GM15510 (cell line): ENCODE data around the gene AP3D1.

Source experiments
- POLR2A ChIP-seq: IDR thresholded peaks from 3 replicates; pipeline ENCODE4 v1.6.1; 2011; ENCODE audit warnings: borderline replicate concordance; ENCODE audit not compliant: insufficient read length; ENCODE audit errors: extremely low read depth

AP3D1 gene

DNA sequence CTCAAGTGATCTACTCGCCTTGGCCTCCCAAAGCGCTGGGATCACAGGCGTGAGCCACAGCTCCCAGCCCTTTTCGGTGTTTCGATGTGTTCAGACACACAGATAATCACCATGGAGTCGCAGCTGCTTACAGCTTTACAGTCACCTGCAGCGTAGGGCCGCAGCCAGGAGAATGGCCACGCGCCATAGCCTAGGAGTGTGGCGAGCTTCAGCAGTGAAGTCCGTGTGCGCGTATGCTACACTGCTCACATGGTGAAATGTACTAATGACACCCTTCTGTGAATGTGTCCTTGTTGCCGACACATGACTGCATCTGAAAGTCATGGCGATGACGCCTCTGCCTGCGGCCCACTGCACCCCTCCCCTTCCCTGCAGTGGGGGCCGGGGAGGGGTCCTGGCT lies 23.6 kb downstream of the AP3D1 start:
- TF ChIP-seq POLR2A, result no peak

DNA sequence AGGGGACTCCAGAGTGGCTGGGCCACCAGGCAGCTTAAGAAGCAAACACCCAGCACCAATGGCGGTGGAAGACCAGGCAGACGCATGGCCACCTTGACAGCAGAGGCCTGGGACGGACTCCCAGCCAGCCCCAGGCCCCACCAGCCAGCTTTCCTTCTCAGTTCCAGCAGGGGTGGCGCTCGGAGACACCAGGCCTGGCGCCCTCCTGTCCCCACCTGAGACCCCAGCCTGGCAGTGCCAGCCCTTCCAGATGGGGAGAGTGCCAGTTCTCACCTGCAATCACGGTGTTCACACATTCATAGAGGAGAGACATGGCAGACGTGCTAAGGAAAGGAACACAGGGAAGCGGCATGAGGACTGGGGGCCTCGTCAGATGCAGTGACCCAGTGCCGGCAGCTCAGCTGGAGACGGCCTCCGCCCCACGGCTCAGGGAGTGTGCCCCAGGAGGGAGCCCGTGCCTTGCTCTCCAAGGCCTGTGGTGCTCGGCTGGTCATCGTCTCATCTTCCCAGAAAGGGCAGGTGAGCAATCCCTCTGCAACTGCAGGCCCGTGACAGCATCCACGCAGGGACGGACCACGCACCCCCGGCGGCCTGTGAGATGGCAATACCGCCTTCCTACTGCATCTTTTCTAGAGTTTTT lies 24.4 kb downstream of the AP3D1 start:
- TF ChIP-seq POLR2A, result no peak

GRCh38 chr19:2123682-2124387 lies 27.5 kb downstream of the AP3D1 start:
- no peak for TF ChIP-seq POLR2A

GRCh38 chr19:2122982-2123381 lies 28.4 kb downstream of the AP3D1 start:
- TF ChIP-seq POLR2A, result no peak

GRCh38 chr19:2122251-2122650 lies 29.1 kb downstream of the AP3D1 start:
- no peak for TF ChIP-seq POLR2A

DNA sequence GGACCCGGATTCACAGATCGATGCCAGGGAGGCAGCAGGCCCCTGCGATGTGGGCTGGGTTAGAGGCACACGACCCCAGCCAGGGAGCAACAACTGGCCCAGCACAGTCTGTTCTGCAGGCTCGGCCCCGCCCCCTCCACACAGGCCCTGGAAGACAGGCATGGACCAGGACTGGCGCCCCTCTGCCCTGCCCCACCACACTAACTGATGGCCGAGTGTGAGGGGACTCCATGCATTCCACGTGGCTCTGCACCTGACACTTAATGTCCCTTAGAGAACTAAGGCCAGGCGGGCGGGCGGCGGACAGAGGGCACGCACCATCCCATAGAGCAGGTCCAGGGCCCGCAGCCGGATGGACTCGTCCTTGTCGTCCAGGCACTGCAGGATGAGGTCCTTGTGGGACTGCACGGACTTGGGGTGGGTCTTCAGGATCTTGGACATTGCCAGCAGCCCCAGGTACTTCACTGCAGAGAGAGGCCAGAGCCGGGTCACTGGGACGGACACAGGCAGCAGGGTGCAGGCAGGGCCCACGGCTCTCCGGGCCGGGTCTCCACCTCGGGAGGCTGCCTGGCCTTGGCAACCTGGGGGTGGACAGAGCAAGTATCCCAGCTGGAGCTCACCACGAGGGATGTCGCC lies 29.8 kb downstream of the AP3D1 start:
- TF ChIP-seq POLR2A, result no peak

GRCh38 chr19:2120821-2121220 lies 30.5 kb downstream of the AP3D1 start:
- no peak for TF ChIP-seq POLR2A

DNA sequence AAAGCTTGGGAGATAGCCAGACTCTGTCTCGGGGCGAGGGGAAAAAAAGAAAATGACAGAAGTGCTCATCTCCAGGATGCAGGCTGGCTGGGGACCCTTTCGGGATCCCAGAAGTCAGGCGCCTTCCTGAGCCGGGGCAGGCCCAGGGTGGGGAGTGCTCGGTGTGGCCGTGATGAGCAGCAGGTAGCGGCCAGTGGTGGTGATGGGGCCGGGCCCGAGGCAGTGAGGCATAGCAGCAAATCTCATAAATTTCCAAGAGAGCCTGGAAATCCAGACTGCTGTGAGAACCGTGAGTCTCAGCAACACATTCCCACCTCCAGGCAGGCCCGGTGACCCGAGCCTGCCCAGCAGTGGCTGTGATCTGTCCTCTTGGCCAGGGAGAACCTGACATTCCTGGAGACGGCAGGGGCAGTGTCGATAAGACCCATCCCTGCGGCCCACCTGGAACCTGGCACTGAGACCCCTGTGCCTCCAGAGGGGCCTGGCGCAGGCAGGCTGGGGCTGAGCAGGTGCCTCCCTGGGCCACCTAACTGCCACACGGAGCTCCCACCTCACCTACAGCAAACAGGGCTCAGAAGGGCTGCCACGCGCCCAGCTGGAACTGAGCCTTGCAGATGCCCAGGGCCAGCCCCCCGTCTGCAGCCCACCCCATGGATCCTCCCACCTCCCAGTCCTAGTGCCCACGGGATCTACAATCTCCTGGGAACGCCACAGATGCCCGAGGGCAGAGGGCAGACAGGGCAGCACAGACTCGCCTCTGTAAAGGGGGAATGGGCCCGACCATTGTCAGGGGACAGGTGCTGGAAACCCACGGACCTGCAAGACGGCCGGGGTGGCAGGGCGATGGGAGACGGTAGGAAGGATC lies 31.2 kb downstream of the AP3D1 start:
- TF ChIP-seq POLR2A, result no peak

DNA sequence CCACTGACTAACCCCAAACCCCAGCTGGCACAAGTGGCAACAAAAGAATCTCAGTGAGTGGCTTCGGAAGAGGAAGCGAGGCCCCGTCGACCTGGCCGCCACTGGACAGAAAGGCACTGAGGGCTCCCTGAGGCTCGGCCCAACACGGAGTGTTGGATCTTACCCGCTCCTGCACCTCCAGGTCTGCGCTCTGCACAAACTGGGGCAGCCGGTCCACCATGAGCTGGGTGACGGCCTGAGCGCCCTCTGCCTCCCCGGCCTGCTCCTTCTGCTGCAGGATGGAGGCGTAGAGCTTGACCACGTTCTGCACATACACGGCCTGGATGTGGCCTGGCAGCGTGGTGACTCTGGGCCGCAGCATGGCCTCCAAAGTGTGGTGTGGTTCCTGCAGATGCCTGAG lies 32.9 kb downstream of the AP3D1 start:
- TF ChIP-seq POLR2A, result no peak

DNA sequence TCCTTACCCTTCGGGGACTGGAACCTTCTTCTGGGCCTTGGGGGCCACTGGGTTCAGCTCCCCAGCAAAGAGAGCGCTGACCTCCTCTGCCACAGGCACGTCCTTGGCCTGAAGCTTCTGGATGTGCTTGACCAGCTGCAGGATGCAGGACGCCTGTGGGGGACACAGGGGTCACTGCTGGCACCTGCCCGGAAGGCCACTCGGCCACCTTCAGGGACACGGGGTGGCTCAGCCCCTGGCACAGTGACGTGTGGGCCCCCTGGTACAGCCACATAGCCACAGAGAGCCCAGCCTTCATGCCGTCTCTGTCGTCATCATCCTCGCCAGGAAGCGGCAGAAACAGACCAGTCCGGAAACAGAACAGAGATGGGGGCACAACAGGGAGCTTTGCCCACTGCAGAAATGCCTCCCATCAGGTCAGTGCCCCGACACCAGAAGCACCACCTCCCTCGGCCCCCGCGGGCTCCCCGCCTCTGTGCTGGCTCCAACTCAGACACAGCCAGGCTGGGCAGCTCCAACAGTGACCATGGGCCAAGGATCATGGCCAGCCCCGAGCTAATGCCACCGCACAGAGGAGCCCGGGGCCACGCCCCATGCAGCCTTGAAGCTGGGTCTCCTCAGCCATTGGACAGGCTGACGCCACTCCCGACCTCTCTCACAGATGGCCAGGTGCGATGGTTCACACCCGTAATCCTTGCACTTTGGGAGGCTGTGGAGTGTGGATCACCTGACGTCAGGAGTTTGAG lies 34.0 kb downstream of the AP3D1 start:
- no peak for TF ChIP-seq POLR2A

GRCh38 chr19:2116507-2116906 lies 34.9 kb downstream of the AP3D1 start:
- no peak for TF ChIP-seq POLR2A

- TF ChIP-seq POLR2A, result no peak
Measured at GRCh38 chr19:2115911-2116426, 35.4 kb downstream of the AP3D1 start.

GRCh38 chr19:2115324-2115723 lies 36.0 kb downstream of the AP3D1 start:
- no peak for TF ChIP-seq POLR2A

DNA sequence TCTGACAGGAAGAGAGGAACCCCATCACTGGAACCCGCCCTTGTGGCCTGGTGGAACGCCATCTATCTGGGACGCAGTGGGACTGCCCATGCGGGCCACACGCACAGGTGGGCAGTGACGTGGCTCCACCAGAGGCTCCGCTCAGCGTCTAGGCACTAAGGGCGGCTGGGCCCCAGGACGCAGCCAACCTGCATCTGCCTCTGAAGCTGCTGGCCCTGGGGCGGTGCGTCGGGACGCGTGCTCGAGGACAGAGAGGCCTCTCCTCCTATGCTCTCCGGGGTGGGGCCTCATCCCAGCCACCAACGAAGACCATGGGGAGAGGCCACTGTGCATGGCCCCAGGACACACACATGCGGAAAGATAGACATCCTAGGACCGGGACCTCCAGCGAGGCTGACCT lies 36.5 kb downstream of the AP3D1 start:
- no peak for TF ChIP-seq POLR2A

DNA sequence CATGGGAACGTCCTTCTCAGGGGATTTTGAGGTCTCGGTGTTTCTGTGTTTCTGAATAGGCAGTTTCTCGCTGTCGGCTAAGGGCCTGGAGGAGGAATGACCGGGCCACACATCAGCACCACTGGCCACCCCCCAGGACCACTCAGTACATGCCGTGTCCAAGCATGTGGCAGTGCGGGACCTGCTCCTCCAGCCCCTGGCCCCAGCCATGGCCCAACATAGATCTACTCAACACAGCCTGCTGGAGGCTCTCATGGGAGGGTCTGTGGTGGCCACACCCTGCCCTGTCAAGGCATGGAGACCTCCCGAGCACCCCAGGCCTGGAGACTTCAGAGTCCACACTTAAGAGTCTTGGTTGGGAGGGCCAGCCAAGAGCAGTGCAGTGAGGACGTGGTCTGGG lies 37.1 kb downstream of the AP3D1 start:
- TF ChIP-seq POLR2A, result no peak
